Astrocyte of the cerebellum (primary cell): ENCODE data around the gene TAS2R1.

Source experiments
- DNase-seq: peaks from one replicate; pipeline ENCODE4 v3.0.0-alpha.2; 2011; ENCODE audit warnings: low read depth
- H3K4me3 ChIP-seq: 2 replicates; pipeline ENCODE4 v1.5.1; 2011; ENCODE audit warnings: mild to moderate bottlenecking, low read depth, low read length, moderate library complexity
- in situ Hi-C: cut with HindIII; loops from 2 replicates; pipeline ENCODE4 v1.10.0; 2017; ENCODE audit warnings: low sequenced_read_pairs
- TF ChIP-seq, protein P1 (sequence below): IDR thresholded peaks from 2 replicates; pipeline ENCODE4 v1.5.1; 2012; ENCODE audit warnings: low read length, low read depth, moderate library complexity, mild to moderate bottlenecking; ENCODE audit errors: missing control alignments

Gene TAS2R1

GRCh38 chr5:9630251-9630650 lies at the start of gene TAS2R1:
Gene TAS2R1, minus strand, starts transcription at chr5:9630351. Its CDS starts 319 bp downstream, at chr5:9630032.
- in situ Hi-C loops: no loop called here
- no peak for DNase-seq
- TF ChIP-seq, protein P1, sequence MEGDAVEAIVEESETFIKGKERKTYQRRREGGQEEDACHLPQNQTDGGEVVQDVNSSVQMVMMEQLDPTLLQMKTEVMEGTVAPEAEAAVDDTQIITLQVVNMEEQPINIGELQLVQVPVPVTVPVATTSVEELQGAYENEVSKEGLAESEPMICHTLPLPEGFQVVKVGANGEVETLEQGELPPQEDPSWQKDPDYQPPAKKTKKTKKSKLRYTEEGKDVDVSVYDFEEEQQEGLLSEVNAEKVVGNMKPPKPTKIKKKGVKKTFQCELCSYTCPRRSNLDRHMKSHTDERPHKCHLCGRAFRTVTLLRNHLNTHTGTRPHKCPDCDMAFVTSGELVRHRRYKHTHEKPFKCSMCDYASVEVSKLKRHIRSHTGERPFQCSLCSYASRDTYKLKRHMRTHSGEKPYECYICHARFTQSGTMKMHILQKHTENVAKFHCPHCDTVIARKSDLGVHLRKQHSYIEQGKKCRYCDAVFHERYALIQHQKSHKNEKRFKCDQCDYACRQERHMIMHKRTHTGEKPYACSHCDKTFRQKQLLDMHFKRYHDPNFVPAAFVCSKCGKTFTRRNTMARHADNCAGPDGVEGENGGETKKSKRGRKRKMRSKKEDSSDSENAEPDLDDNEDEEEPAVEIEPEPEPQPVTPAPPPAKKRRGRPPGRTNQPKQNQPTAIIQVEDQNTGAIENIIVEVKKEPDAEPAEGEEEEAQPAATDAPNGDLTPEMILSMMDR: no peak
- no peak within 1 kb of the TSS for H3K4me3 ChIP-seq

GRCh38 chr5:9670371-9670770 lies 40.2 kb upstream of the TAS2R1 start:
- in situ Hi-C loops: no loop called here
- TF ChIP-seq, protein P1: no peak
- no peak overlapping the region for H3K4me3 ChIP-seq
- no peak for DNase-seq

GRCh38 chr5:9667906-9668305 lies 37.8 kb upstream of the TAS2R1 start:
- in situ Hi-C loops: no loop called here
- no peak for DNase-seq
- TF ChIP-seq, protein P1: no peak
- no peak overlapping the region for H3K4me3 ChIP-seq

DNA sequence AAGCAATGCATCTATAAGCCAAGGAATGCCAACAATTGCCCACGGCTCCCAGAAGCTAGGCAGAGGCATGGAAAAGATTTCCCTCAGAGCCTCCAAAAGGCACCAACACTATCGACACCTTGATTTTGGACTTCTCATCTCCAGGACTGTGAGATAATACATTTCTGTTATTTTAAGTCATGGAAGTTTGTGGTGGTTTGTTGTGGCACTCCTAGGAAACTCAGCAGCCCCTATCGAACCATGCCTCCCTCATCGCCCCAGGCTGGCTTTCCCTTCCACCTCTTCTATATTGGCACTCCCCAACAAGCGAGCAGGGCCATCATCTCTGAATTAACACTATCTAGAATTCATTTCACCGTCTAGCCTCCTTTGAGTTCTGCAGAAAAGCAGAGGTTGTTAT lies 33.7 kb upstream of the TAS2R1 start:
- no peak overlapping the region for H3K4me3 ChIP-seq
- TF ChIP-seq, protein P1: no peak
- no peak for DNase-seq
- in situ Hi-C loops: no loop called here

- no peak for DNase-seq
- in situ Hi-C loops: no loop called here
- no peak overlapping the region for H3K4me3 ChIP-seq
- TF ChIP-seq, protein P1: no peak
Measured at GRCh38 chr5:9661316-9662015, 31.3 kb upstream of the TAS2R1 start.

DNA sequence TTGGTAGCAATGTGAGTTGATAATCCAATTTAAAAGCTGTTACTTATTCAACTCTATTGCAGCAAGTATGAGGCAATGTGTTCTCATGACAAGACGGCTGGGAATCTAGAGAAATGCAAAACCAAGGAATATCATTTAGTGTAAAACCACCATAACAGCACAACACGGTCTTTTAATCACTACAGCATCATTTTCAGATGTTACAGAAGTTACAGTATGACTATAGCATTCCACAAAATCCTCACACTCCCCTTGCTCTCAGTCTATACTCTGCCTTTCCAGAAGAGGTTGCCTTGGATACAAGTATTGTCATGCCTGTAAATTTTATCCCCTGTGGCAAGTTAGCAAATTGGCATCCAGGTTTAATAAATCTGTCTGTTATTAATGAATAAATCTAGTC lies 28.6 kb upstream of the TAS2R1 start:
- TF ChIP-seq, protein P1: no peak
- H3K4me3 ChIP-seq: no peak overlapping the region
- in situ Hi-C loops: no loop called here
- DNase-seq: no peak
